ENCODE measurements around the gene TMEM273.

DNA sequence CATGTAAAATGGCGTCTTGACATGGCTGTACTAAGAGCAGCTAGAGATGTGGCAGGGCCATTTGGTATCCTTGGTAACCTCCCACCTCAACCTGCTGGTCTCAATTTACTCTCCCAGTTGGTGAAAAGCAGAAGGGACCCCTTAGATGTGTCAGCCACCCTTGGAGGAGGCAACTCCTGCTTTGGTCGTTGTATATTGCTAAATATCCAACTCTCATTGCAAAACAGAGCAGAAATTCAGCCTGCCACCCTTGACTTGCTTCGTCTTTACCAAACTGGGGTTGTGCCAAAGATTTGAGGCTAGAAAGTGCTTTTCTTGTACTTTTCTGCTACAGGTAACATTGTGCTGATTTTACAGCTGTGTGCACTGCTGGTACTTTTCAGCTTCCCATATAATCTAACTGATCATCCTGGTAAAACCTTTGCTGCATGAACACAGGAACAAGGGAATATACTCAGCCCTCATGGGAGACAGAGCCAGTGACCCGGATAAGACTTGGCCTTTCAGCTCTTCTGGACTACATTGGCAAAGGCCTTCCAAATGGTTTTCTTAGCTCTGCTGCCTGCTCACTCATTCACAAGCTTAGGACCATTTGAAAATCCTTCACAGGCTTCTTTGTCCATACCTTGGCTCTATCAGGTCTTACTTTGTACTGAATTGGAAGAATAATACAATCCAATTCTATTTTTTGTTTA lies 70.7 kb downstream of the TMEM273 start:
- TF ChIP-seq, protein P1, sequence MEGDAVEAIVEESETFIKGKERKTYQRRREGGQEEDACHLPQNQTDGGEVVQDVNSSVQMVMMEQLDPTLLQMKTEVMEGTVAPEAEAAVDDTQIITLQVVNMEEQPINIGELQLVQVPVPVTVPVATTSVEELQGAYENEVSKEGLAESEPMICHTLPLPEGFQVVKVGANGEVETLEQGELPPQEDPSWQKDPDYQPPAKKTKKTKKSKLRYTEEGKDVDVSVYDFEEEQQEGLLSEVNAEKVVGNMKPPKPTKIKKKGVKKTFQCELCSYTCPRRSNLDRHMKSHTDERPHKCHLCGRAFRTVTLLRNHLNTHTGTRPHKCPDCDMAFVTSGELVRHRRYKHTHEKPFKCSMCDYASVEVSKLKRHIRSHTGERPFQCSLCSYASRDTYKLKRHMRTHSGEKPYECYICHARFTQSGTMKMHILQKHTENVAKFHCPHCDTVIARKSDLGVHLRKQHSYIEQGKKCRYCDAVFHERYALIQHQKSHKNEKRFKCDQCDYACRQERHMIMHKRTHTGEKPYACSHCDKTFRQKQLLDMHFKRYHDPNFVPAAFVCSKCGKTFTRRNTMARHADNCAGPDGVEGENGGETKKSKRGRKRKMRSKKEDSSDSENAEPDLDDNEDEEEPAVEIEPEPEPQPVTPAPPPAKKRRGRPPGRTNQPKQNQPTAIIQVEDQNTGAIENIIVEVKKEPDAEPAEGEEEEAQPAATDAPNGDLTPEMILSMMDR (conservative IDR thresholded peaks at IDR 0.05) = no peak
- no peak for TF ChIP-seq ZFX (IDR thresholded peaks at IDR 0.05)

Measured in C4-2B (cell line).